Measurements from ENCODE around the gene IFI44. TPM values are rescaled to one million over a fixed set of nuclear protein-coding genes. Genes with fewer than 3 reads are reported as not detected.

The IFI44 gene
- total and polyA plus RNA-seq, 9 donors = 7.3 to 40.7 (median 25.9) TPM

DNA sequence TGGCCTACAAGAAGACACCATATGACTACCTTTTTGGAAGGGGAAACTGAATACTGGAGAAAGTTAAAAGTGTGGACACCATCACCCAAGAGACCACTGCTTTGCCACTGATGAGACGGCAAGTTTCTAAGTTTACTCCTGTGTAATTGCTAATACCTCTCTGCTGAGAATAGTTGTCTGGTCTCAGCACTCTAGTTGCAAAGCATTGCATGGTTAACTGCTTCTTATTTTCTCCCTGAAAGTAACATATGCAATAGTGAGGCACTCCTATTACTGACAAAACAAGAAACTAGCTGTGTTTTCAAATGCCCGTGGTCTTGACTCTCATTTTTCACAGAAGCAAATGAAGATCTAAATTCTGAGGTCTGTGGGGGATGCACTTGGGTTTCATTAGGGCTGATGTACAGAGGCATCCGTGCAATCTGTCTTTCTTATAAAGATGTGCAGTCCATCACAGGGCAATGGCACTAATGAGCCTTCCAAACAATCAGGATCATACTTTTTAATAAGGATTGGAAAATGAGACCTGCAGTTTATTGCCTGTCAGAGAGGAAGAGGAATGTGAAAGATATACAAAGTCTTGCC, 62.9 kb downstream of the IFI44 start:
- intact Hi-C loops (cut with DNase I) = no loop called here
- H3K9me3 ChIP-seq = no peaks in the 10 kb centered on the region
- H3K4me3 ChIP-seq = no peak overlapping the region
- no peaks in the 10 kb centered on the region for H3K27me3 ChIP-seq
- no peaks in the 10 kb centered on the region for H3K36me3 ChIP-seq
- no peak for DNase-seq
- TF ChIP-seq, protein P1, sequence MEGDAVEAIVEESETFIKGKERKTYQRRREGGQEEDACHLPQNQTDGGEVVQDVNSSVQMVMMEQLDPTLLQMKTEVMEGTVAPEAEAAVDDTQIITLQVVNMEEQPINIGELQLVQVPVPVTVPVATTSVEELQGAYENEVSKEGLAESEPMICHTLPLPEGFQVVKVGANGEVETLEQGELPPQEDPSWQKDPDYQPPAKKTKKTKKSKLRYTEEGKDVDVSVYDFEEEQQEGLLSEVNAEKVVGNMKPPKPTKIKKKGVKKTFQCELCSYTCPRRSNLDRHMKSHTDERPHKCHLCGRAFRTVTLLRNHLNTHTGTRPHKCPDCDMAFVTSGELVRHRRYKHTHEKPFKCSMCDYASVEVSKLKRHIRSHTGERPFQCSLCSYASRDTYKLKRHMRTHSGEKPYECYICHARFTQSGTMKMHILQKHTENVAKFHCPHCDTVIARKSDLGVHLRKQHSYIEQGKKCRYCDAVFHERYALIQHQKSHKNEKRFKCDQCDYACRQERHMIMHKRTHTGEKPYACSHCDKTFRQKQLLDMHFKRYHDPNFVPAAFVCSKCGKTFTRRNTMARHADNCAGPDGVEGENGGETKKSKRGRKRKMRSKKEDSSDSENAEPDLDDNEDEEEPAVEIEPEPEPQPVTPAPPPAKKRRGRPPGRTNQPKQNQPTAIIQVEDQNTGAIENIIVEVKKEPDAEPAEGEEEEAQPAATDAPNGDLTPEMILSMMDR (IDR thresholded peaks at IDR 0.05) = no peak
- no peaks in the 10 kb centered on the region for H3K4me1 ChIP-seq (ENCODE audit: insufficient read depth)
- WGBS, 3 donors = 51 to 60% (median 54%) methylated on average over 3 of the region's 3 CpGs
- H3K27ac ChIP-seq = no peak overlapping the region

- H3K9me3 ChIP-seq = no peaks in the 10 kb centered on the region
- no peaks in the 10 kb centered on the region for H3K36me3 ChIP-seq
- H3K4me1 ChIP-seq (ENCODE audit: insufficient read depth) = no peaks in the 10 kb centered on the region
- no peaks in the 10 kb centered on the region for H3K27me3 ChIP-seq
- intact Hi-C loops (cut with DNase I) = no loop called here
- TF ChIP-seq EP300 (IDR thresholded peaks at IDR 0.05) = no peak
- TF ChIP-seq, protein P1 (IDR thresholded peaks at IDR 0.05) = no peak
- no peak for TF ChIP-seq POLR2A (IDR thresholded peaks at IDR 0.05)
- no peak overlapping the region for H3K4me3 ChIP-seq
- DNase-seq = no peak
- H3K27ac ChIP-seq = no peak overlapping the region
Measured at GRCh38 chr1:78713297-78713696, 63.7 kb downstream of the IFI44 start.

Other genes starting within 250 kb of the IFI44 start
- 1 to 10 TPM; 2.0 to 6.3 (median 3.8) TPM for gene PTGFR, start 158.9 kb upstream of the IFI44 start, total RNA-seq
- 10 to 100 TPM in 1 of 2 donors, 1 to 10 TPM in 1; 3.0 to 42.6 TPM for gene PTGFR, start 158.9 kb upstream of the IFI44 start, polyA plus RNA-seq
- 10 to 100 TPM in 3 of 7 donors, 1 to 10 TPM in 4; 4.3 to 21.1 (median 9.5) TPM for gene IFI44L, start 29.4 kb upstream of the IFI44 start, total RNA-seq
- gene IFI44L, start 29.4 kb upstream of the IFI44 start, polyA plus RNA-seq = 10 to 100 TPM; 15.0 to 36.0 TPM